Body of pancreas (tissue), 4 donors: Measurements from ENCODE around the gene RSBN1L.

Source experiments
- POLR2A ChIP-seq, 3 donors: fragments of 450-650 bp; IDR thresholded peaks; one replicate each; pipeline ENCODE4 v1.6.1; 2016; ENCODE audit warnings: antibody characterized with exemption in 3 of 3, mild to moderate bottlenecking in 2 of 3
- TF ChIP-seq, protein P1 (sequence below), 7 experiments: fragments of 450-650 bp in 4 of 7; fragments of 200-600 bp in 3 of 7; sonication (generic) in 3 of 7; IDR thresholded peaks; one replicate each; pipeline ENCODE4 v1.5.1; 2016 to 2019; ENCODE audit warnings: antibody characterized with exemption in 7 of 7

DNA sequence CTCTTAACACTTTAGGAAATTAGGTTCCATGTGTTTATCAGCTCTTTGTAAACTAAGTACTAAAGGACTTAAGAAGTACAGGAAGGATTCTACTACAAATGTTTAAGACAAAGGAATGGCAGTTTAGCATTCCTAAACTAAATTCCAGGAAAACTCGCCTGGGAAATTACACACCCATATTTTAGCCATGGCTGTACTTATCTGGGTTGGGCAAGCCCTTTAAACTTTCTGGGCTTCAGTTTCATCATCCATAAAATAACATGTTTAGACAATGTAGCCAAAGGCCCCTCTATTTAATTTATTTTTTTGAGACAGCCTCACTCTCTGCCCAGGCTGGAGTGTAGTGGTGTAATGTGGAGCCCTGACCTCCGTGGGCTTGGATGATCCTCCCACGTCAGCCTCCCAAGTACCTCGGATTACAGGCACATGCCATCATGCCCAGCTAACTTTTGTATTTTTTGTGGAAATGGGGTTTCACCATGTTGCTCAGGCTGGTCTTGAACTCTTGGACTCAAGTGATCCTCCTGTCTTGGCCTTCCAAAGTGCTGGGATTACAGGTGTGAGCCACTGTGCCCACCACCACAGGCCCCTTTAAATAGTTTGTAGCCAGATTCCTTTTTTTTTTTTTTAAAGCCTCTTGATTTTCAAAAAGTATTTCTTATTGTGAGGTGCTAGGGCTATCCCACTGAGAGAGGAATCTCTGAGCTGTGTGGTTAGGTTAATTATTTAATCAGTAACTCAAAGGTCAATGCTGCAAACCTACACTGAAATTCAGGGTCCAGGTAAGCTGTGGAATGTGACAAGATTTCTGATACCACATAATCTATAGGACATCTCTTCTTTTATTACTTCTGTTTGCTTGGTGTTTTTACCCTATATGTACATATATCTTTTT lies 69.9 kb downstream of the RSBN1L start:
- TF ChIP-seq POLR2A (IDR thresholded peaks at IDR 0.05) = no peak
- TF ChIP-seq, protein P1, sequence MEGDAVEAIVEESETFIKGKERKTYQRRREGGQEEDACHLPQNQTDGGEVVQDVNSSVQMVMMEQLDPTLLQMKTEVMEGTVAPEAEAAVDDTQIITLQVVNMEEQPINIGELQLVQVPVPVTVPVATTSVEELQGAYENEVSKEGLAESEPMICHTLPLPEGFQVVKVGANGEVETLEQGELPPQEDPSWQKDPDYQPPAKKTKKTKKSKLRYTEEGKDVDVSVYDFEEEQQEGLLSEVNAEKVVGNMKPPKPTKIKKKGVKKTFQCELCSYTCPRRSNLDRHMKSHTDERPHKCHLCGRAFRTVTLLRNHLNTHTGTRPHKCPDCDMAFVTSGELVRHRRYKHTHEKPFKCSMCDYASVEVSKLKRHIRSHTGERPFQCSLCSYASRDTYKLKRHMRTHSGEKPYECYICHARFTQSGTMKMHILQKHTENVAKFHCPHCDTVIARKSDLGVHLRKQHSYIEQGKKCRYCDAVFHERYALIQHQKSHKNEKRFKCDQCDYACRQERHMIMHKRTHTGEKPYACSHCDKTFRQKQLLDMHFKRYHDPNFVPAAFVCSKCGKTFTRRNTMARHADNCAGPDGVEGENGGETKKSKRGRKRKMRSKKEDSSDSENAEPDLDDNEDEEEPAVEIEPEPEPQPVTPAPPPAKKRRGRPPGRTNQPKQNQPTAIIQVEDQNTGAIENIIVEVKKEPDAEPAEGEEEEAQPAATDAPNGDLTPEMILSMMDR (IDR thresholded peaks at IDR 0.05) = no peak
